MCF 10A (cell line): Measurements from ENCODE around the gene MYMK. TPM values are rescaled to one million over a fixed set of nuclear protein-coding genes. Genes with fewer than 3 reads are reported as not detected.

Experiments
- BruUV-seq: library from RNA; stranded (reverse); fragments of 400-500 nt; replicated peaks from 2 replicates; lab custom pipeline; 2021; lab: Mats Ljungman, UMichigan
- CTCF ChIA-PET: fragments of 300-600 bp; sonication (Branson Sonifier 250); formaldehyde crosslinking; extraction: SDS; loops from one replicate; lab custom pipeline; 2021; ENCODE audit warnings: antibody characterized with exemption, inconsistent platforms; lab: Yijun Ruan, JAX
- POLR2A ChIA-PET: fragments of 300-600, 350-650 bp; sonication (Branson Sonifier 250); formaldehyde crosslinking; extraction: SDS; loops from one replicate; lab custom pipeline; 2020; ENCODE audit warnings: antibody characterized with exemption, inconsistent platforms; lab: Yijun Ruan, JAX
- DNase-seq: peaks from one replicate; pipeline ENCODE4 v3.0.0-alpha.2; 2018; ENCODE audit not compliant: unreplicated experiment
- H3K27ac Mint-ChIP-seq: one replicate; pipeline ENCODE4 v1.8.0; 2022; ENCODE audit warnings: mild to moderate bottlenecking, low read depth, mixed read lengths; ENCODE audit not compliant: unreplicated experiment
- H3K27me3 Mint-ChIP-seq: one replicate; pipeline ENCODE4 v1.8.0; 2022; ENCODE audit warnings: mixed read lengths; ENCODE audit not compliant: insufficient read depth, unreplicated experiment
- H3K36me3 Mint-ChIP-seq: one replicate; pipeline ENCODE4 v1.8.0; 2022; ENCODE audit warnings: mild to moderate bottlenecking, moderate library complexity, mixed read lengths; ENCODE audit not compliant: insufficient read depth, unreplicated experiment
- H3K4me1 Mint-ChIP-seq: one replicate; pipeline ENCODE4 v1.8.0; 2022; ENCODE audit warnings: mixed read lengths; ENCODE audit not compliant: insufficient read depth, unreplicated experiment
- H3K4me3 Mint-ChIP-seq: one replicate; pipeline ENCODE4 v1.8.0; 2022; ENCODE audit warnings: mild to moderate bottlenecking, moderate library complexity, mixed read lengths; ENCODE audit not compliant: unreplicated experiment
- H3K9me3 Mint-ChIP-seq: one replicate; pipeline ENCODE4 v1.8.0; 2022; ENCODE audit warnings: mixed read lengths; ENCODE audit not compliant: unreplicated experiment
- CTCF ChIP-seq: fragments of 200-600 bp; IDR thresholded peaks from one replicate; pipeline ENCODE4 v1.8.0; 2022; ENCODE audit warnings: antibody characterized with exemption, mild to moderate bottlenecking; ENCODE audit not compliant: unreplicated experiment
- intact Hi-C: fragments of 100-400 bp; cut with micrococcal nuclease; formaldehyde crosslinking; loops from 2 replicates; pipeline ENCODE4 v1.14.1; 2022
- total RNA-seq: library from RNA; stranded (reverse); gene quantifications from 2 replicates; pipeline ENCODE4 v1.2.3, GENCODE V29; 2022

MYMK gene
- total RNA-seq, 1 experiment from 2014 or later: not detected

- Mint-ChIP-seq H3K27me3 (peaks cover 80% of the 10 kb centered on the region), H3K4me3 (no peak overlapping the region), H3K4me1 (no peaks in the 10 kb centered on the region), H3K36me3 (no peaks in the 10 kb centered on the region), H3K9me3 (no peaks in the 10 kb centered on the region), H3K27ac (no peak overlapping the region)
- no peak for DNase-seq
- ChIA-PET POLR2A (no interaction called here), CTCF (interaction anchor here (0.5 to 0.6 kb wide), 2 partner anchors 94 to 152 kb away, joined by 3 read pairs; no protein-coding TSS in a partner anchor)
- BruUV-seq: no TSS peak
- no peak for TF ChIP-seq CTCF
- intact Hi-C loops: no loop called here
Measured at GRCh38 chr9:133528001-133528875, 3.5 kb upstream of the MYMK start.

- Mint-ChIP-seq H3K27ac (no peak overlapping the region), H3K4me3 (no peak overlapping the region), H3K27me3 (peaks cover 79% of the 10 kb centered on the region), H3K4me1 (no peaks in the 10 kb centered on the region), H3K9me3 (no peaks in the 10 kb centered on the region), H3K36me3 (no peaks in the 10 kb centered on the region)
- BruUV-seq: no TSS peak
- no peak for DNase-seq
- ChIA-PET CTCF (interaction anchor here (0.6 to 0.7 kb wide), 3 partner anchors 9 to 196 kb away, joined by 3 to 6 read pairs (median 4); no protein-coding TSS in a partner anchor), POLR2A (no interaction called here)
- no peak for TF ChIP-seq CTCF
- intact Hi-C loops: no loop called here
Measured at GRCh38 chr9:133527444-133527920, 2.7 kb upstream of the MYMK start.

- POLR2A ChIA-PET: no interaction called here
- TF ChIP-seq CTCF: no peak
- H3K4me3 Mint-ChIP-seq: no peak overlapping the region
- no peak for DNase-seq
- CTCF ChIA-PET: interaction anchor here (0.6 to 0.7 kb wide), 2 partner anchors 8 to 197 kb away, joined by 4 to 6 read pairs; no protein-coding TSS in a partner anchor
- no peak overlapping the region for H3K27ac Mint-ChIP-seq
- BruUV-seq: no TSS peak
- intact Hi-C loops: no loop called here
- H3K4me1 Mint-ChIP-seq: no peaks in the 10 kb centered on the region
- no peaks in the 10 kb centered on the region for H3K9me3 Mint-ChIP-seq
- peaks cover 72% of the 10 kb centered on the region for H3K27me3 Mint-ChIP-seq
- H3K36me3 Mint-ChIP-seq: no peaks in the 10 kb centered on the region
Measured at GRCh38 chr9:133526721-133527321, 2.1 kb upstream of the MYMK start.

- intact Hi-C loops: no loop called here
- no TSS peak for BruUV-seq
- Mint-ChIP-seq H3K27me3 (peaks cover 68% of the 10 kb centered on the region), H3K9me3 (no peaks in the 10 kb centered on the region), H3K36me3 (no peaks in the 10 kb centered on the region), H3K4me3 (no peak overlapping the region), H3K27ac (no peak overlapping the region), H3K4me1 (no peaks in the 10 kb centered on the region)
- ChIA-PET CTCF (no interaction called here), POLR2A (no interaction called here)
- DNase-seq: no peak
- no peak for TF ChIP-seq CTCF
Measured at GRCh38 chr9:133525677-133526076, 918 bp upstream of the MYMK start.
